GM23338 (cell line): Measurements from ENCODE around the gene XXYLT1. TPM values are rescaled to one million over a fixed set of nuclear protein-coding genes. Genes with fewer than 3 reads are reported as not detected.

ENCODE experiments used
- ATAC-seq: fragments of 200-7000 bp; cut with Tn5 transposase; 3 replicates; pipeline ENCODE4 v1.9.1; 2020
- DNase-seq: peaks from one replicate; pipeline ENCODE4 v3.0.0-alpha.2; 2015; ENCODE audit warnings: low spot score
- H2AFZ ChIP-seq: fragments of 200-600 bp; sonication (generic); 2 replicates; pipeline ENCODE4 v1.8.0; 2016; ENCODE audit warnings: antibody characterized with exemption, mild to moderate bottlenecking, moderate library complexity
- H3F3A ChIP-seq: fragments of 200-600 bp; sonication (generic); replicated peaks from 2 replicates; pipeline ENCODE4 v1.8.0; 2017; ENCODE audit warnings: antibody characterized with exemption, mixed run types, low read depth
- H3K27ac ChIP-seq: fragments of 200-600 bp; sonication (generic); 2 replicates; pipeline ENCODE4 v1.6.1; 2016; ENCODE audit warnings: low read depth
- H3K27me3 ChIP-seq: fragments of 200-600 bp; sonication (generic); 2 replicates; pipeline ENCODE4 v1.8.0; 2016; ENCODE audit warnings: mild to moderate bottlenecking, mixed run types, moderate library complexity; ENCODE audit not compliant: insufficient read depth
- H3K36me3 ChIP-seq: fragments of 200-600 bp; sonication (generic); 2 replicates; pipeline ENCODE4 v1.8.0; 2016; ENCODE audit warnings: mild to moderate bottlenecking; ENCODE audit not compliant: insufficient read depth
- H3K4me1 ChIP-seq: fragments of 200-600 bp; sonication (generic); 2 replicates; pipeline ENCODE4 v1.8.0; 2016; ENCODE audit warnings: mild to moderate bottlenecking, moderate library complexity; ENCODE audit not compliant: insufficient read depth
- H3K4me2 ChIP-seq: fragments of 200-600 bp; sonication (generic); 2 replicates; pipeline ENCODE4 v1.7.1; 2017; ENCODE audit warnings: mixed run types
- H3K4me3 ChIP-seq: fragments of 200-600 bp; sonication (generic); 2 replicates; pipeline ENCODE4 v1.6.1; 2016; ENCODE audit warnings: mixed run types
- H3K79me2 ChIP-seq: fragments of 200-600 bp; sonication (generic); replicated peaks from 2 replicates; pipeline ENCODE4 v1.8.0; 2017; ENCODE audit warnings: mild to moderate bottlenecking; ENCODE audit not compliant: insufficient read depth
- H3K9me2 ChIP-seq: fragments of 200-600 bp; sonication (generic); 2 replicates; pipeline ENCODE4 v1.8.0; 2017; ENCODE audit not compliant: insufficient read depth
- H4K20me1 ChIP-seq: fragments of 200-600 bp; sonication (generic); replicated peaks from 2 replicates; pipeline ENCODE4 v1.8.0; 2017; ENCODE audit warnings: mild to moderate bottlenecking; ENCODE audit not compliant: insufficient read depth
- H3K27ac Mint-ChIP-seq: 2 replicates; pipeline ENCODE4 v1.8.0; 2020; ENCODE audit warnings: inconsistent platforms, mild to moderate bottlenecking, moderate library complexity, mixed read lengths
- H3K27me3 Mint-ChIP-seq: 3 replicates; pipeline ENCODE4 v1.8.0; 2022; ENCODE audit warnings: low read depth, mild to moderate bottlenecking, moderate library complexity, mixed read lengths, inconsistent platforms; ENCODE audit not compliant: insufficient read depth, poor library complexity
- H3K36me3 Mint-ChIP-seq: 3 replicates; pipeline ENCODE4 v1.8.0; 2021; ENCODE audit warnings: low read depth, mild to moderate bottlenecking, inconsistent platforms, moderate library complexity, mixed read lengths
- H3K4me1 Mint-ChIP-seq: 3 replicates; pipeline ENCODE4 v1.8.0; 2020; ENCODE audit warnings: mild to moderate bottlenecking, inconsistent platforms, mixed read lengths
- H3K4me3 Mint-ChIP-seq: 3 replicates; pipeline ENCODE4 v1.8.0; 2021; ENCODE audit warnings: moderate library complexity, mild to moderate bottlenecking, inconsistent platforms, mixed read lengths
- H3K9me3 Mint-ChIP-seq: 3 replicates; pipeline ENCODE4 v1.8.0; 2020; ENCODE audit warnings: moderate library complexity, mild to moderate bottlenecking, inconsistent platforms, mixed read lengths
- CREB1 ChIP-seq: fragments of 250-450 bp; sonication (Bioruptor Pico); IDR thresholded peaks from 2 replicates; pipeline ENCODE4 v1.5.0; 2020; ENCODE audit warnings: low read depth, mild to moderate bottlenecking, moderate library complexity
- EZH2 ChIP-seq: fragments of 200-600 bp; sonication (generic); IDR thresholded peaks from one replicate; pipeline ENCODE4 v1.8.0; 2017; ENCODE audit warnings: antibody characterized with exemption, mild to moderate bottlenecking, low read depth; ENCODE audit not compliant: unreplicated experiment
- EZH2phosphoT487 ChIP-seq: fragments of 200-600 bp; sonication (generic); IDR thresholded peaks from one replicate; pipeline ENCODE4 v1.8.1; 2018; ENCODE audit warnings: antibody characterized with exemption; ENCODE audit not compliant: unreplicated experiment
- NANOG ChIP-seq: IDR thresholded peaks from 2 replicates; pipeline ENCODE4 v1.6.1; 2016; ENCODE audit warnings: antibody characterized with exemption, borderline replicate concordance
- POLR2AphosphoS5 ChIP-seq: IDR thresholded peaks from 2 replicates; pipeline ENCODE4 v1.6.1; 2016; ENCODE audit warnings: antibody characterized with exemption, low read depth
- ZNF331 ChIP-seq: fragments of 250-450 bp; sonication (Bioruptor Pico); IDR thresholded peaks from 2 replicates; pipeline ENCODE4 v1.5.0; 2020; ENCODE audit warnings: low read depth, mild to moderate bottlenecking, moderate library complexity
- polyA plus RNA-seq: library from polyadenylated mRNA; unstranded; fragments of >200 nt; fragmentation: Nextera tagmentation; extraction: Ambion mirVana; gene quantifications from 2 replicates; pipeline ENCODE4 v1.2.1, GENCODE V29; 2016
- total RNA-seq: library from RNA; depleted of rRNA; stranded (reverse); fragments of >200 nt; shearing (Covaris generic); gene quantifications from 2 replicates; pipeline ENCODE4 v1.2.3, GENCODE V29; 2014
- TF ChIP-seq, protein P1 (sequence below): fragments of 250-450 bp; sonication (Bioruptor Pico); IDR thresholded peaks from 2 replicates; pipeline ENCODE4 v1.5.0; 2020; ENCODE audit warnings: mild to moderate bottlenecking, moderate library complexity
- TF ChIP-seq, protein P2 (sequence below): IDR thresholded peaks from 2 replicates; pipeline ENCODE4 v1.6.1; 2016; ENCODE audit warnings: antibody characterized with exemption

Gene XXYLT1
- total and polyA plus RNA-seq, 2 experiments from 2014 or later: 13.5 to 34.8 TPM

GRCh38 chr3:195150181-195151118 is 120.5 kb downstream of the XXYLT1 start (continued):
- TF ChIP-seq, protein P1, sequence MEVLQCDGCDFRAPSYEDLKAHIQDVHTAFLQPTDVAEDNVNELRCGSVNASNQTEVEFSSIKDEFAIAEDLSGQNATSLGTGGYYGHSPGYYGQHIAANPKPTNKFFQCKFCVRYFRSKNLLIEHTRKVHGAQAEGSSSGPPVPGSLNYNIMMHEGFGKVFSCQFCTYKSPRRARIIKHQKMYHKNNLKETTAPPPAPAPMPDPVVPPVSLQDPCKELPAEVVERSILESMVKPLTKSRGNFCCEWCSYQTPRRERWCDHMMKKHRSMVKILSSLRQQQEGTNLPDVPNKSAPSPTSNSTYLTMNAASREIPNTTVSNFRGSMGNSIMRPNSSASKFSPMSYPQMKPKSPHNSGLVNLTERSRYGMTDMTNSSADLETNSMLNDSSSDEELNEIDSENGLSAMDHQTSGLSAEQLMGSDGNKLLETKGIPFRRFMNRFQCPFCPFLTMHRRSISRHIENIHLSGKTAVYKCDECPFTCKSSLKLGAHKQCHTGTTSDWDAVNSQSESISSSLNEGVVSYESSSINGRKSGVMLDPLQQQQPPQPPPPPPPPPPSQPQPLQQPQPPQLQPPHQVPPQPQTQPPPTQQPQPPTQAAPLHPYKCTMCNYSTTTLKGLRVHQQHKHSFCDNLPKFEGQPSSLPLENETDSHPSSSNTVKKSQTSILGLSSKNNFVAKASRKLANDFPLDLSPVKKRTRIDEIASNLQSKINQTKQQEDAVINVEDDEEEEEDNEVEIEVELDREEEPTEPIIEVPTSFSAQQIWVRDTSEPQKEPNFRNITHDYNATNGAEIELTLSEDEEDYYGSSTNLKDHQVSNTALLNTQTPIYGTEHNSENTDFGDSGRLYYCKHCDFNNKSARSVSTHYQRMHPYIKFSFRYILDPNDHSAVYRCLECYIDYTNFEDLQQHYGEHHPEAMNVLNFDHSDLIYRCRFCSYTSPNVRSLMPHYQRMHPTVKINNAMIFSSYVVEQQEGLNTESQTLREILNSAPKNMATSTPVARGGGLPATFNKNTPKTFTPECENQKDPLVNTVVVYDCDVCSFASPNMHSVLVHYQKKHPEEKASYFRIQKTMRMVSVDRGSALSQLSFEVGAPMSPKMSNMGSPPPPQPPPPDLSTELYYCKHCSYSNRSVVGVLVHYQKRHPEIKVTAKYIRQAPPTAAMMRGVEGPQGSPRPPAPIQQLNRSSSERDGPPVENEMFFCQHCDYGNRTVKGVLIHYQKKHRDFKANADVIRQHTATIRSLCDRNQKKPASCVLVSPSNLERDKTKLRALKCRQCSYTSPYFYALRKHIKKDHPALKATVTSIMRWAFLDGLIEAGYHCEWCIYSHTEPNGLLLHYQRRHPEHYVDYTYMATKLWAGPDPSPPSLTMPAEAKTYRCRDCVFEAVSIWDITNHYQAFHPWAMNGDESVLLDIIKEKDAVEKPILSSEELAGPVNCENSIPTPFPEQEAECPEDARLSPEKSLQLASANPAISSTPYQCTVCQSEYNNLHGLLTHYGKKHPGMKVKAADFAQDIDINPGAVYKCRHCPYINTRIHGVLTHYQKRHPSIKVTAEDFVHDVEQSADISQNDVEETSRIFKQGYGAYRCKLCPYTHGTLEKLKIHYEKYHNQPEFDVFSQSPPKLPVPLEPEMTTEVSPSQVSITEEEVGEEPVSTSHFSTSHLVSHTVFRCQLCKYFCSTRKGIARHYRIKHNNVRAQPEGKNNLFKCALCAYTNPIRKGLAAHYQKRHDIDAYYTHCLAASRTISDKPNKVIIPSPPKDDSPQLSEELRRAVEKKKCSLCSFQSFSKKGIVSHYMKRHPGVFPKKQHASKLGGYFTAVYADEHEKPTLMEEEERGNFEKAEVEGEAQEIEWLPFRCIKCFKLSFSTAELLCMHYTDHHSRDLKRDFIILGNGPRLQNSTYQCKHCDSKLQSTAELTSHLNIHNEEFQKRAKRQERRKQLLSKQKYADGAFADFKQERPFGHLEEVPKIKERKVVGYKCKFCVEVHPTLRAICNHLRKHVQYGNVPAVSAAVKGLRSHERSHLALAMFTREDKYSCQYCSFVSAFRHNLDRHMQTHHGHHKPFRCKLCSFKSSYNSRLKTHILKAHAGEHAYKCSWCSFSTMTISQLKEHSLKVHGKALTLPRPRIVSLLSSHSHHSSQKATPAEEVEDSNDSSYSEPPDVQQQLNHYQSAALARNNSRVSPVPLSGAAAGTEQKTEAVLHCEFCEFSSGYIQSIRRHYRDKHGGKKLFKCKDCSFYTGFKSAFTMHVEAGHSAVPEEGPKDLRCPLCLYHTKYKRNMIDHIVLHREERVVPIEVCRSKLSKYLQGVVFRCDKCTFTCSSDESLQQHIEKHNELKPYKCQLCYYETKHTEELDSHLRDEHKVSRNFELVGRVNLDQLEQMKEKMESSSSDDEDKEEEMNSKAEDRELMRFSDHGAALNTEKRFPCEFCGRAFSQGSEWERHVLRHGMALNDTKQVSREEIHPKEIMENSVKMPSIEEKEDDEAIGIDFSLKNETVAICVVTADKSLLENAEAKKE (CRISPR knock-in tag): peak; percentile 72
- peak; percentile 56 for TF ChIP-seq POLR2AphosphoS5
- no peak for TF ChIP-seq EZH2

DNA sequence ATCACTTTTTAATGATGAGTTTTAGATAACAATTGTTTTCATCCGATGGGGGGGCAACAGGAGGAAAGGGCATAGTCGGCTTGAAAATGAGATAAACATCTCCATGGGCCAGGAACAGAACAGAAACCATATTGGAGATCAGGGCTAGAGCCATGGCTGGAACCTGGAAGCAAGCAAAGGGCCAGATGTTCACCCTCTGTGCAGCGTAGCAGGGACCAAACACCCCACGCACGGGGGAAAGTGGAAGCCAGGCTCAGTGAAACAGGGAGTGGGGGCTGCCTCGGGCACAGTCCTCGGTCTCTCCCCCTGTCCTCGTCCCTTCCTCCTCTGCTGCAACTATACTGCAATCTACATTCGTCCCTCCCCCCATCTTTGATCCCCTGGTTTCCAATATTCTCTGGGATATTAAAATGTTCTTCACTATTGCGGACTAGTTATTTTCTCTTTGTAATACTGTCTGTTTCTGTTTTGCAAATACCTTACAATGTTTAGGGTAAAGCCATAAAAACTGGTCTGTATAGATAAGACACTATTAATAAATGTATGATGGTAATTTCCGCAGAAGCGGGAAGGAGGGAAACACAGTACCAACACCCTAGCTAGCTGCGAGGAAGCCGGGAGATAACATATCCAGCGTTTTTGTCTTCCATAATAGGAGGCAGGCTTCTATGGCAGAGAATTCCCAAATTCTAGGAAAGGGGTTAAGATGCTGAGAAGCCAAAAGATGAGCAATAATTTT is 121.5 kb downstream of the XXYLT1 start:
- no peaks in the 10 kb centered on the region for H3K9me2 ChIP-seq
- no peaks in the 10 kb centered on the region for H3K9me3 Mint-ChIP-seq
- H3K27ac ChIP-seq: peak overlapping the region; percentile 97; the same call in 1 of the 2 replicates
- no peak for DNase-seq
- H3K27me3 ChIP-seq: no peaks in the 10 kb centered on the region
- no peak overlapping the region for H3K4me3 ChIP-seq
- no peaks in the 10 kb centered on the region; the same call in 1 of the 2 replicates for H3F3A ChIP-seq
- H4K20me1 ChIP-seq: no peaks in the 10 kb centered on the region
- H3K4me1 Mint-ChIP-seq: peaks cover 65% of the 10 kb centered on the region
- no peaks in the 10 kb centered on the region for H3K36me3 Mint-ChIP-seq
- peaks cover 59% of the 10 kb centered on the region for H3K4me1 ChIP-seq
- no peak overlapping the region for H2AFZ ChIP-seq
- no peak overlapping the region for H3K4me2 ChIP-seq
- no peak for ATAC-seq
- H3K36me3 ChIP-seq: no peaks in the 10 kb centered on the region
- H3K79me2 ChIP-seq: peaks cover 36% of the 10 kb centered on the region
- no peak overlapping the region; the same call in 2 of the 3 replicates for H3K4me3 Mint-ChIP-seq
- H3K27ac Mint-ChIP-seq: no peak overlapping the region
- H3K27me3 Mint-ChIP-seq: peaks cover 14% of the 10 kb centered on the region
- TF ChIP-seq NANOG (no peak), EZH2phosphoT487 (no peak), POLR2AphosphoS5 (no peak), ZNF331 (CRISPR knock-in tag) (no peak), EZH2 (no peak), CREB1 (CRISPR knock-in tag) (no peak)
- TF ChIP-seq, protein P2, sequence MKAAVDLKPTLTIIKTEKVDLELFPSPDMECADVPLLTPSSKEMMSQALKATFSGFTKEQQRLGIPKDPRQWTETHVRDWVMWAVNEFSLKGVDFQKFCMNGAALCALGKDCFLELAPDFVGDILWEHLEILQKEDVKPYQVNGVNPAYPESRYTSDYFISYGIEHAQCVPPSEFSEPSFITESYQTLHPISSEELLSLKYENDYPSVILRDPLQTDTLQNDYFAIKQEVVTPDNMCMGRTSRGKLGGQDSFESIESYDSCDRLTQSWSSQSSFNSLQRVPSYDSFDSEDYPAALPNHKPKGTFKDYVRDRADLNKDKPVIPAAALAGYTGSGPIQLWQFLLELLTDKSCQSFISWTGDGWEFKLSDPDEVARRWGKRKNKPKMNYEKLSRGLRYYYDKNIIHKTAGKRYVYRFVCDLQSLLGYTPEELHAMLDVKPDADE: no peak
